ENCODE data around the gene RAB7B.

DNA sequence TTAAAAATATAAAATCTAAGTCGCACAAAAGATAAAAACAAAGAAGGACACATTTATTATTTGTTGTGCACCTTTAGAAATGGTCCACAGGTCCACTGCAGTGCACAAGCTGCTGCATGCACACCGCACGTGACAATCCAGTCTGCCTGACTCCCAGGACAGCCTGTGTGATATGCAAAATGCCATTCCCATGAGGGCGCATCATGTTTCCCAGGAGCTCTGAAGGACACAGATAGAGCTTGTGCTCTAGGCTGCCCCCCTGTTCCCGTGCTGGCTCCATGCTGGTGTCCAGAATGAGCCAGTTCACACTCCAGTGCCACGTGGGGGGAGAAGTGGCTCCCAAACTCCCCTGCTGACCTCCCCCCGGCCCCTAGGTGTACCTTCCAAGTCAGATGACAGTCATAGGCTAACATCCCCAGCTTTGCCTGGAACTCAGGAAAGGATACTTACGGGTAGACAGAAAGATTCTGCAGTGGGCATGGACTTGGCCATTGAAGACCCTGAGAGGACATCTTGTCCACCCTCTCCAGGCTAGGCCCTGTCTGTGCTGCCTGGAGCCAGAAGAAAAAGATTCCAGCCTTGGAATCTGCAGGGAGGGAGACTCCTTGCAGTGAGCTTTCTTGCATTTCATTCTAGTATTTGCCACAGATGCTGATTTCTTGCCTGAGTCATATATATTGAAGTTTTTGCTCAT is 26.3 kb downstream of the RAB7B start:
- TF ChIP-seq, protein P1, sequence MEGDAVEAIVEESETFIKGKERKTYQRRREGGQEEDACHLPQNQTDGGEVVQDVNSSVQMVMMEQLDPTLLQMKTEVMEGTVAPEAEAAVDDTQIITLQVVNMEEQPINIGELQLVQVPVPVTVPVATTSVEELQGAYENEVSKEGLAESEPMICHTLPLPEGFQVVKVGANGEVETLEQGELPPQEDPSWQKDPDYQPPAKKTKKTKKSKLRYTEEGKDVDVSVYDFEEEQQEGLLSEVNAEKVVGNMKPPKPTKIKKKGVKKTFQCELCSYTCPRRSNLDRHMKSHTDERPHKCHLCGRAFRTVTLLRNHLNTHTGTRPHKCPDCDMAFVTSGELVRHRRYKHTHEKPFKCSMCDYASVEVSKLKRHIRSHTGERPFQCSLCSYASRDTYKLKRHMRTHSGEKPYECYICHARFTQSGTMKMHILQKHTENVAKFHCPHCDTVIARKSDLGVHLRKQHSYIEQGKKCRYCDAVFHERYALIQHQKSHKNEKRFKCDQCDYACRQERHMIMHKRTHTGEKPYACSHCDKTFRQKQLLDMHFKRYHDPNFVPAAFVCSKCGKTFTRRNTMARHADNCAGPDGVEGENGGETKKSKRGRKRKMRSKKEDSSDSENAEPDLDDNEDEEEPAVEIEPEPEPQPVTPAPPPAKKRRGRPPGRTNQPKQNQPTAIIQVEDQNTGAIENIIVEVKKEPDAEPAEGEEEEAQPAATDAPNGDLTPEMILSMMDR (IDR thresholded peaks at IDR 0.05), result no peak
- TF ChIP-seq POLR2A (IDR thresholded peaks at IDR 0.05), result no peak

Data from uterus (tissue), 2 donors.